GM21529 (cell line): ENCODE data around the gene MYL10.

Source experiments
- ATAC-seq: cut with Tn5 transposase; IDR thresholded peaks from one replicate; pipeline ENCODE4 v1.9.1; 2021; ENCODE audit not compliant: unreplicated experiment

MYL10 gene

DNA sequence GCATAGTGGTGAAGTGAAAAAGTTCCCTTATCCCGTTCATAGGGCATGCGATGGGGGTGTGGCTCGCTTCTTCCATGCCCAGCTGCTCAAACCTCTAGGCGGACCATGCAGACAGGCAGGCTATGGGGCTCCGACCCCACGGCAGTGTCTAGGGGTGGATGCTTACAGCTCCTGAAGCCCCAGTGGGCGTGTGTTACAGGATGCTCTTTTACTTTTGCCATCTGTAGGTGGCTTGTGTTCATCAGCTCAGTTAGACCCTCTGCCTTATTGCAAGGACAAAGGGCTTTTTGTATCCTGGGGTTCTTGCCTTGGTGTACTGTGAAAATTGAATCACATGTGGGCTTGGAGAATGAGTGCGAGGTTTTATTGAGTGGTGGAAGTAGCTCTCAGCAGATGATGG, at the start of gene MYL10:
MYL10 (minus strand) TSS at position 126 of the 400 bp plus-strand sequence. CDS start 178 bp downstream, outside the sequence.
- ATAC-seq, result no peak

- ATAC-seq, result no peak
These were observed 49.6 kb upstream of the MYL10 start for GRCh38 chr7:101678658-101679057.

DNA sequence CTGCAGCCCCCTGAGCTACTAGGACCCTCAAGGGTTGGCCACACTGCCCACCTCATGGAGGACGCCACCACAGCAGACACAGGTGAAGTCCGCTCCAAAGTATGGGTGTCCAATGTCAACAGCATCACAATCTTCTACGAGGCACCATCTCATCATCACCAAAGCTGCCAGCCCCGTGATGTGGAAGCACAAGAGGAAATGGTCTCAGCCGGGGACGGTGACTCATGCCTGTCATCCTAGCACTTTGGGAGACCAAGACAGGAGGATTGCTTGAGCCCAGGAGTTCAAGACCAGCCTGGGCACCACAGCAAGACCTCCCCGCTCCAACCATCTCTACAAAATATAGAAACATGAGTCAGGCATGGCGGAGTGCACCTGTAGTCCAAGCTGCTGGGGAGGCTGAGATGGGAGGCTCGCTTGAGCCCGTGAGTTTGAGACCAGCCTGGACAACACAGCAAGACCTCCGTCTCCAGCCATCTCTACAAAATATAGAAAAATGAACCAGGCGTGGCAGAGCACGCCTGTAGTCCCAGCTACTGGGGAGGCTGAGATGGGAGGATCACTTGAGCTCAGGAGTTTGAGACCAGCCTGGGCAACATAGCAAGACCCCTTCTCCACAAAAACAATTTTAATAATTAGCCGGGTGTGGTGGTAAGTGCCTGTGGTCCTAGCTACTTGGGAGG, 48.8 kb upstream of the MYL10 start:
- no peak for ATAC-seq

- no peak for ATAC-seq
These were observed 48.3 kb upstream of the MYL10 start for GRCh38 chr7:101677391-101677790.

DNA sequence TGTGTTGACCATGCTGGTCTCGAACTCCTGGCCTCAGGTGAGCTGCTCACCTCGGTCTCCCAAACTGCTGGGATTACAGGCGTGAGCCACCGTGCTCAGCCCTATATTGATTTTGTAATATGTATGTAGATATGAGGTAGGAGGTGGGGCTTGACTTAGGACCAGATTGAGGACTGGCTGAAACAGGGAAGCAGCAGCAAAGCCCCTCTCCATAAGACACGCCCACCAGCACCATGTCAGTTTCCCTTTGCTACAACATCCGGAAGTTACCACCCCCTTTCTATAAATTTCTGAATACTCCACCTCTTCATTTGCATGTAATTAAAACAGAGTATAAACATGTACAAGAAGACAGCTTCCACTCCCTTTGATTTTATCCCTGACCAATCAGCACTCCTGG, 47.9 kb upstream of the MYL10 start:
- no peak for ATAC-seq

DNA sequence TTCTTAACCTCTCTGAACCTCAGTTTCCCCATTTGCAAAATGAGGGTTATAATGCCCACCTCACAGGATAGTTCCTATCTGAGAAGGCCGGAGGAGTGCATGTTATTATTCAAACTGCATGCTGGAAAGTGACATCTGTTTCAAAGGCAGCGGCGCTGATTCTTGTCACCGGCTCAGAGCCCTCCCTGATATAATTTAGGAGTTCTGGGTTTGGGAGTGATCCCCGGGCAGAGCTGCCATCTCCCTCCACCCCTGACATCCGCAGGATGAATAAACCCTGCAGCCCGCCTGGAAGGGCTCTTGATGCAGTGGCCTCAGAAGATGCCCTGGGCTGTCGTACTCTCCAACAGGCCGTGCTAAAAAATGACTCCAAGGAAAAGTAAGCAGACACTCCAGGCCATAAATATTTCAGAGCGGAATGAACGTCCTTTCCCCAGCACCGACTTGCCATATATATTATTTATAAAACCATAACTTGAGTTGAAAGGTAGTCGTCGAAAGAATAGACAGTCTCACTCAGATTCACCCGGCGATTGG, 47.0 kb upstream of the MYL10 start:
- ATAC-seq, result no peak

GRCh38 chr7:101674439-101674838, 45.3 kb upstream of the MYL10 start:
- ATAC-seq, result no peak

DNA sequence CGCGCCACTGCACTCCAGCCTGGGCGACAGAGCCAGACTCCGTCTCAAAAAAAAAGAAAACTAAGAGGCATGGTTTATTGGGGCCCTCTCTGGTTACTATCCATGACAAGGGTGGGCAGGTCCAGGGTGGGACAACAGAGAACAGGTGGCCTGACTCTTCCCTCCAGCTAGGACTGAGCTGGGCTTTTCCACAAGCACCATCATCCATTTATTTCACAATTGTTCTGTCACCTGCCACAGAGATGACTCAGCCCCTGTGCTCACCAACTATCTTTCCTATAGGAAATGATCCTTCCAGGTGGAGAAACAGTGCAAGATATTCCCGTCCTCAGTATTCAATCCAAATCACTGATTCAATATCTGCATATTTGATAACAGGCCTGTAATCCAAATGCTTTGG, 44.9 kb upstream of the MYL10 start:
- no peak for ATAC-seq

DNA sequence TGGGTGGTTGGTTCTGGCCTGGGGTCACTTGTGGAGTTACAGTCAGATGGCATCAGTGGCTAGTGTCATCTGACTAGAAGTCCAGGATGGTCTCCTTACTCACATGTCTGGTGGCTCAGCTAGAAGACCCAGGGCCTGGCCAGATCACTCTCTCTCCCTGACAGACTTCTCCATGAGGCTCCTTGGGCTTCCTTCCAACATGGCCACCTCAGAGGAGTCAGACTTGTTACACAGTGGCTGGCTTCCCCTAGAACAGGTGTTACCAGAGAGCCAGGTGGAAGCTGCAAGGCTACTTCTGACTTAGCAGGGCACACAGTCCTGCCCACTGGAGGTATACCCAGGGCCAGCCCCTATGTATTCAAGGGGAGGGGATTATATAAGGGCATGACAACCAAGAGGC, 44.2 kb upstream of the MYL10 start:
- ATAC-seq, result no peak

GRCh38 chr7:101671371-101672356, 42.6 kb upstream of the MYL10 start:
- ATAC-seq, result no peak

- no peak for ATAC-seq
These were observed 40.2 kb upstream of the MYL10 start for GRCh38 chr7:101669307-101669706.

DNA sequence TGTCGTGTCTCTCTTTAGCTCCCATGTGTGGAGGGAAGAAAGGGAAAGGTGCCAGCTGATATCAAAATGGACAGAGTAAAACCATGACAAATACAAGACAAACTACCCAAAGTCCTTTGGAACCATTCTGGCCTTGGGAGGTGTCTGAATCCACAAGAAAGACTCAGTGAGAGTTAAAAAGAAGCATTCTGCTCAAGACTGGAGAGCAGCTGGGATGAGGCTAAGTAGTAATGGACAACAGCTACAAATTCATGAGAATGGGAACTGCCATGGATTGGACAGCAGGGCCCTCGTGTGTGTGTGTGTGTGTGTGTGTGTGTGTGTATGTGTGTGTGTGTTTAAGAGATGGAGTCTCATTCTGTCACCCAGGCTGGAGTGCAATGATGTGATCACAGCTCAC, 39.6 kb upstream of the MYL10 start:
- no peak for ATAC-seq

DNA sequence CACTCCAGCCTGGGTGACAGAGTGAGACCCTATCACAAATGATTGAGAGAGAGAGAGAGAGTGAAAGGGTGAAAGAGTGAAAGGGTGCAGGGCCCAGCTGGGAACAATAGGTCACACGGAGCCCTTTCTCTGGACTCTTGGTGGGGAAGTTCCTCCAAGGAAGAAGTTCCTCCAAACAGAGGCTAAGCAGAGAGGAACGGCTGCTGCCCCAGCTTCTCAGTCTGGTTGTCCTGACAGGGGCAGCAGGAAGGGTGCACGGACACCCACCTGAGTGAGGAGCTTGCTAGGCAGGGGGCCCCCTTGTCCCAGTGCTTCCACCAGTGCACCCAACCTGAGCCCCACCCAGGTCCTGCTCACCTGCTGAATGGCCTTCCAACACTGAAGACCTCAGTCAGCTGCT, 38.8 kb upstream of the MYL10 start:
- ATAC-seq, result no peak

GRCh38 chr7:101667399-101667798, 38.3 kb upstream of the MYL10 start:
- no peak for ATAC-seq

DNA sequence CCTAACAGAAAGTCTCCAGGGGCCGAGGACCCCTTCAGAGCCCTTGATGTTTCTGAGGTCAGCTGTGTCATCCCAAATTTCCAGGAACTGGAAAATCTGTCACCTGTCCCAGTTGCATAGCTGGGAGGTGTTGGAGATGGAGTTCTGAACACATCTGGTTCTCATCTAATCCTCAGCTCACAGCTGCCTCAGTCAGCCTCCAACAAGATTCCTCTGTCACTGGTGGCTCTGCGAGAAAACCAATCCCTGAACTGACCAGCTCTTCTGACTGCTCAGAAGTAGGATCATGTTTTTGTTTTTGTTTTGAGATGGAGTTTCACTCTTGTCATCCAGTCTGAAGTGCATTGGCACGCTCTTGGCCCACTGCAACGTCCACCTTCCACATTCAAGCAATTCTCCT, 37.6 kb upstream of the MYL10 start:
- no peak for ATAC-seq

- ATAC-seq, result no peak
These were observed 37.2 kb upstream of the MYL10 start for GRCh38 chr7:101666293-101666692.

GRCh38 chr7:101664893-101665471, 35.9 kb upstream of the MYL10 start:
- no peak for ATAC-seq

DNA sequence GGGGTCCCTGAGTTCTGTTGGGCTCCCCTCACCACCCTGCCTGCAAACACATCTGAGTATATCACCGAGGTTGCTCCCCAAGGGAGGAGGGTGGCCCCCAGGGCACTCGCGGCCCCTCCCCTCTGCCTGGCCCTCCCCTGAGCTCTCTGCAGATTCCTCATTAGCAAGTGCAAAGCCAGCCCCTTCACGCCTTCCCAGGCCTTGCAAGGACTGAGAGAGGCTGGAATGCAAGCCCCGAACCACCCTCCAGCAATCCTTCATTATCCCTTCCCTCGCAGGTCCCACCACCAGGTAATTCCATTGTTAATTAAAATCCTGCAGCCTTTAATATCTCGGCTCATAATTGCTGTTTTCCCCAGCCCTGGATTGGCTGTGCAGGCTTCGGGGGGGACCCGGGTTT, 35.3 kb upstream of the MYL10 start:
- ATAC-seq, result no peak

- no peak for ATAC-seq
These were observed 34.7 kb upstream of the MYL10 start for GRCh38 chr7:101663747-101664146.

- ATAC-seq, result no peak
These were observed 33.4 kb upstream of the MYL10 start for GRCh38 chr7:101662447-101662998.

GRCh38 chr7:101659706-101660105, 30.6 kb upstream of the MYL10 start:
- no peak for ATAC-seq
